Ovary (tissue), 9 donors: Measurements from ENCODE around the gene KIF16B. TPM values are rescaled to one million over a fixed set of nuclear protein-coding genes. Genes with fewer than 3 reads are reported as not detected.

Experiments used
- DNase-seq, 5 donors: peaks; one replicate each; pipeline ENCODE4 v3.0.0-alpha.2; 2019 to 2020
- H3K27ac ChIP-seq, 2 donors: fragments of 200-600 bp; one replicate each; pipeline versions ENCODE4 v1.5.1 to v1.8.0; 2019 to 2022
- H3K27me3 ChIP-seq: fragments of 200-600 bp; one replicate; pipeline ENCODE4 v1.8.0; 2022
- H3K36me3 ChIP-seq: fragments of 200-600 bp; sonication (generic); one replicate; pipeline ENCODE4 v1.5.1; 2019
- H3K4me1 ChIP-seq: one replicate; pipeline ENCODE4 v1.8.1; 2013; ENCODE audit warnings: mild to moderate bottlenecking, moderate library complexity; ENCODE audit not compliant: insufficient read depth
- H3K4me3 ChIP-seq: fragments of 200-600 bp; sonication (generic); one replicate; pipeline ENCODE4 v1.5.1; 2017
- H3K9me3 ChIP-seq, 2 donors: fragments of 200-600 bp in 1 of 2; sonication (generic) in 1 of 2; one replicate each; pipeline versions ENCODE4 v1.5.1 to v1.8.1; 2013 to 2019; ENCODE audit warnings: mild to moderate bottlenecking in 1 of 2, moderate library complexity in 1 of 2
- EP300 ChIP-seq: sonication (generic); formaldehyde crosslinking; IDR thresholded peaks from one replicate; pipeline ENCODE4 v1.6.1; 2017; ENCODE audit warnings: antibody characterized with exemption
- POLR2A ChIP-seq: fragments of 450-650 bp; IDR thresholded peaks from one replicate; pipeline ENCODE4 v1.6.1; 2017; ENCODE audit warnings: antibody characterized with exemption, mild to moderate bottlenecking, moderate library complexity
- WGBS, 3 donors: extraction: QIAGEN DNeasy Blood & Tissue Kit in 1 of 3; methylation state at CpG; one replicate each; pipeline versions ENCODE4 v1.1.5 to v1.1.7; 2013 to 2017; 5-methylcytosine and 5-hydroxymethylcytosine counted together
- intact Hi-C, 4 donors: fragments of 100-400 bp; cut with DNase I; formaldehyde crosslinking; loops; one replicate each; pipeline versions ENCODE4 v1.11.0 to v1.15.1; 2022 to 2023
- polyA plus RNA-seq, 2 donors: library from polyadenylated mRNA; stranded (reverse); fragments of 200-250 nt in 1 of 2; fragments of 350-450 nt in 1 of 2; fragmentation: Illumina TruSeq in 1 of 2; extraction: RNeasy Lipid Tissue Mini Kit (QIAGEN cat#74804) in 1 of 2; gene quantifications; one replicate each; pipeline ENCODE4 v1.2.3, GENCODE V29; 2013 to 2014
- total RNA-seq, 7 donors: library from RNA; depleted of rRNA in 2 of 7; stranded (reverse); fragments of >200 nt in 2 of 7; fragmentation: NEBNext Ultra II Directional in 3 of 7; extraction: Animal tissue kit (Norgen Biotek cat#: 25700) in 3 of 7; gene quantifications; one replicate each; pipeline versions ENCODE4 v1.1.0 to v1.2.4, GENCODE V29; 2016 to 2023
- TF ChIP-seq, protein P1 (sequence below), 3 donors: fragments of 450-650 bp in 2 of 3; fragments of 200-600 bp in 1 of 3; IDR thresholded peaks; one replicate each; pipeline versions ENCODE4 v1.5.1 to v1.8.0; 2016 to 2022; ENCODE audit warnings: antibody characterized with exemption in 3 of 3, mild to moderate bottlenecking in 1 of 3
- donor health status: DM: no; HTN: no; CAD: no; lungs with moderate emphysema.
- donor health status: DM: no; HTN: no; CAD: no.
- donor health status: Bipolar disorder and iron deficiency.
- donor health status: DM: yes; HTN: yes; CAD: no.
- donor health status: DM: no; HTN: no; CAD: no.
- donor health status: DM: yes; HTN: yes; CAD: no.

KIF16B gene
- total and polyA plus RNA-seq, 9 donors: 10.9 to 28.1 (median 20.2) TPM

GRCh38 chr20:16316513-16316912 lies 256.7 kb downstream of the KIF16B start:
- Histone ChIP-seq H3K4me1 (no peaks in the 10 kb centered on the region), H3K27me3 (no peaks in the 10 kb centered on the region), H3K27ac (no peak overlapping the region), H3K36me3 (no peaks in the 10 kb centered on the region), H3K4me3 (no peak overlapping the region), H3K9me3 (no peaks in the 10 kb centered on the region)
- 89 to 93% (median 91%) methylated on average over 3 of the region's 3 CpGs for WGBS, 3 donors
- intact Hi-C loops: no loop called here
- TF ChIP-seq, protein P1, sequence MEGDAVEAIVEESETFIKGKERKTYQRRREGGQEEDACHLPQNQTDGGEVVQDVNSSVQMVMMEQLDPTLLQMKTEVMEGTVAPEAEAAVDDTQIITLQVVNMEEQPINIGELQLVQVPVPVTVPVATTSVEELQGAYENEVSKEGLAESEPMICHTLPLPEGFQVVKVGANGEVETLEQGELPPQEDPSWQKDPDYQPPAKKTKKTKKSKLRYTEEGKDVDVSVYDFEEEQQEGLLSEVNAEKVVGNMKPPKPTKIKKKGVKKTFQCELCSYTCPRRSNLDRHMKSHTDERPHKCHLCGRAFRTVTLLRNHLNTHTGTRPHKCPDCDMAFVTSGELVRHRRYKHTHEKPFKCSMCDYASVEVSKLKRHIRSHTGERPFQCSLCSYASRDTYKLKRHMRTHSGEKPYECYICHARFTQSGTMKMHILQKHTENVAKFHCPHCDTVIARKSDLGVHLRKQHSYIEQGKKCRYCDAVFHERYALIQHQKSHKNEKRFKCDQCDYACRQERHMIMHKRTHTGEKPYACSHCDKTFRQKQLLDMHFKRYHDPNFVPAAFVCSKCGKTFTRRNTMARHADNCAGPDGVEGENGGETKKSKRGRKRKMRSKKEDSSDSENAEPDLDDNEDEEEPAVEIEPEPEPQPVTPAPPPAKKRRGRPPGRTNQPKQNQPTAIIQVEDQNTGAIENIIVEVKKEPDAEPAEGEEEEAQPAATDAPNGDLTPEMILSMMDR (IDR thresholded peaks at IDR 0.05): no peak
- TF ChIP-seq POLR2A (no peak), EP300 (no peak)
- no peak for DNase-seq

DNA sequence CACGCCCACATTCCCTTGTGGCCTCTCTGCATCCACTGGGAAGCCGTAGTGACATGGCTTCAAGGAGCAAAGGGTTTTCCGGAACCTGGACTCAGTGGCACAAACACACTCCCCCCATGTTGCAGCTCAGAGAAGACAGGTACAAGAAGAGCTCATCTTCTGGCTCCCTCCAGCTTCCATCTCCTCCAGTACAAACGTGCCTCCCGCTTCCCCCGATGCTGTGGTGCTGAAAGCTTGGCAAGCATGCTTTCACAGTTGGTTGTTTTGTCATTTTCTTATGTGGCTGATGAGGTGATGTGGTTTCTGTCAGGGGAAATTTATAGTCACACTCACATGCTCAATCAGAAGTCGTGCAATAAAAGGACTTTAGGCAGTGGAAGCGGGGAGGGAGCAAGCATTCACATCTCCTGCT lies 258.5 kb downstream of the KIF16B start:
- no peak for TF ChIP-seq EP300
- no peak for TF ChIP-seq POLR2A
- WGBS, 3 donors: 89 to 94% (median 92%) methylated on average over 8 of the region's 8 CpGs
- no peak for DNase-seq
- no peaks in the 10 kb centered on the region for H3K4me1 ChIP-seq
- H3K27ac ChIP-seq: no peak overlapping the region
- intact Hi-C loops: no loop called here
- no peaks in the 10 kb centered on the region for H3K36me3 ChIP-seq
- no peaks in the 10 kb centered on the region for H3K27me3 ChIP-seq
- H3K9me3 ChIP-seq: no peaks in the 10 kb centered on the region
- H3K4me3 ChIP-seq: no peak overlapping the region

DNA sequence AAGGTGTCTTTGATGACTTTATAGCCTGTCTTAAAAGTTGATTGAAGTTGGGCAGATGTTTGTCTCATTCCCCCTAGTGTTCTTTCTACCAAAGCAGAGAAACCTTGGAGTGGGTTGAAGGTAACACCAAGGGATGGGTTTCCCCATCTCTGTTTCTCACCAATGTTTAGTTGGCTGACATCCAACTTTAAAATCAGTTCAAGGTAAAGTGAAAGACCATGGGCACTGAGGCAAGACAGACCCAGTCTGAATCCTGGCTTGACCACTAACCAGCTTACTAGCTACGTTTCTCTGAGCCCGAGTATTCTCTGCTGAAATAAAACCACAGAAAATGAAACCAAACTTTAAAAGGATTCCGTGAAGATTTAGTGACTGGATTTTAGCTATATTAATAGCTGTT lies 258.9 kb downstream of the KIF16B start:
- no peak overlapping the region for H3K27ac ChIP-seq
- TF ChIP-seq EP300 (no peak), POLR2A (no peak)
- TF ChIP-seq, protein P1 (IDR thresholded peaks at IDR 0.05): no peak
- DNase-seq: no peak
- H3K36me3 ChIP-seq: no peaks in the 10 kb centered on the region
- intact Hi-C loops: no loop called here
- H3K4me1 ChIP-seq: no peaks in the 10 kb centered on the region
- no peaks in the 10 kb centered on the region for H3K9me3 ChIP-seq
- WGBS, 3 donors: 85 to 93% (median 87%) methylated on average over 3 of the region's 3 CpGs
- no peak overlapping the region for H3K4me3 ChIP-seq
- H3K27me3 ChIP-seq: no peaks in the 10 kb centered on the region

- no peaks in the 10 kb centered on the region for H3K4me1 ChIP-seq
- intact Hi-C loops: no loop called here
- H3K27ac ChIP-seq: no peak overlapping the region
- TF ChIP-seq, protein P1 (IDR thresholded peaks at IDR 0.05): no peak
- no peak for TF ChIP-seq EP300
- TF ChIP-seq POLR2A: no peak
- H3K9me3 ChIP-seq: no peaks in the 10 kb centered on the region
- no peaks in the 10 kb centered on the region for H3K36me3 ChIP-seq
- no peak overlapping the region for H3K4me3 ChIP-seq
- 71 to 83% (median 72%) methylated on average over 4 of the region's 4 CpGs for WGBS, 3 donors
- no peak for DNase-seq
- H3K27me3 ChIP-seq: no peaks in the 10 kb centered on the region
Measured at GRCh38 chr20:16313917-16314316, 259.3 kb downstream of the KIF16B start.

GRCh38 chr20:16312998-16313397 lies 260.2 kb downstream of the KIF16B start:
- H3K4me3 ChIP-seq: no peak overlapping the region
- no peak for DNase-seq
- no peaks in the 10 kb centered on the region for H3K27me3 ChIP-seq
- no peaks in the 10 kb centered on the region for H3K36me3 ChIP-seq
- TF ChIP-seq, protein P1 (IDR thresholded peaks at IDR 0.05): no peak
- TF ChIP-seq EP300 (no peak), POLR2A (no peak)
- intact Hi-C loops: no loop called here
- H3K4me1 ChIP-seq: no peaks in the 10 kb centered on the region
- H3K27ac ChIP-seq: no peak overlapping the region
- H3K9me3 ChIP-seq: no peaks in the 10 kb centered on the region
